Omental fat pad (tissue), 4 donors: Measurements from ENCODE around the gene TXNDC11. TPM values are rescaled to one million over a fixed set of nuclear protein-coding genes. Genes with fewer than 3 reads are reported as not detected.

ENCODE experiments used
- ATAC-seq: fragments of 150-250 bp; one replicate; pipeline ENCODE4 v1.9.1; 2016; ENCODE audit warnings: mild to moderate bottlenecking, moderate library complexity; ENCODE audit not compliant: low FRiP score
- DNase-seq: peaks from one replicate; pipeline ENCODE4 v3.0.0-alpha.2; 2019; ENCODE audit warnings: low spot score
- CTCF ChIP-seq, 3 donors: fragments of 450-650 bp; IDR thresholded peaks; one replicate each; pipeline ENCODE4 v1.5.1; 2016 to 2017; ENCODE audit warnings: antibody characterized with exemption in 3 of 3, mild to moderate bottlenecking in 3 of 3, moderate library complexity in 2 of 3
- total RNA-seq, 4 donors: library from RNA; depleted of rRNA; stranded (reverse); fragments of >200 nt; gene quantifications; one replicate each; pipeline ENCODE4 v1.1.0, GENCODE V29; 2016

The TXNDC11 gene
- total RNA-seq, 4 donors from 2014 or later = 40.2 to 53.0 (median 49.1) TPM

DNA sequence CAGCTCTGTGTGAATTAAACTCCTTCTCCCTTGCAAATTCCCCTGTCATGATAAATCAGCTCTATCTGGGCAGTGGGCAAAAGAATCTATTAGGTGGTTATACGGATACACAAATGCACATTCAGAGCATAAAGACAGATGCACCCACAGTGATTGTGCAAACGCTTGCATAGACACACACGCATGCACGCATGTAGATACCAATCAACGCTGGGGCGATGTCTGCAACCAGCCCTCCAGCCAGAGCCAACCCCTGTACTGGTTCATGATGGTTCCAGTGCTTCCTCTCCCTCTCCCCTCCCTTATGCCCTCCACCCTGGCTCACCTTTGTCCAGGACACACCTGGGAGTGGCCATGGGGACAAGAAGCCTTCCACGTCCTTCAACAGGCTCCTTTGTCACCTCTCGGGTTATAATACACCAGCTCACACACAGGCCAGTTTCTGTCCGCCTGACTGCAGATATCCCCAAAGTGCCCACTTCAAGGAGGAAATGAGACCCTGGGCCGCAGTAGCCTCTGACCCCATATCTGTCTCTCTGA, 107.5 kb downstream of the TXNDC11 start:
- TF ChIP-seq CTCF (IDR thresholded peaks at IDR 0.05) = no peak
- no peak for ATAC-seq
- no peak for DNase-seq

- ATAC-seq = no peak
- no peak for DNase-seq
- TF ChIP-seq CTCF (IDR thresholded peaks at IDR 0.05) = no peak
These were observed 108.3 kb downstream of the TXNDC11 start for GRCh38 chr16:11634312-11634711.

- ATAC-seq (no peak), DNase-seq (no peak)
- TF ChIP-seq CTCF (IDR thresholded peaks at IDR 0.05) = no peak
These were observed 109.5 kb downstream of the TXNDC11 start for GRCh38 chr16:11633113-11633512.

DNA sequence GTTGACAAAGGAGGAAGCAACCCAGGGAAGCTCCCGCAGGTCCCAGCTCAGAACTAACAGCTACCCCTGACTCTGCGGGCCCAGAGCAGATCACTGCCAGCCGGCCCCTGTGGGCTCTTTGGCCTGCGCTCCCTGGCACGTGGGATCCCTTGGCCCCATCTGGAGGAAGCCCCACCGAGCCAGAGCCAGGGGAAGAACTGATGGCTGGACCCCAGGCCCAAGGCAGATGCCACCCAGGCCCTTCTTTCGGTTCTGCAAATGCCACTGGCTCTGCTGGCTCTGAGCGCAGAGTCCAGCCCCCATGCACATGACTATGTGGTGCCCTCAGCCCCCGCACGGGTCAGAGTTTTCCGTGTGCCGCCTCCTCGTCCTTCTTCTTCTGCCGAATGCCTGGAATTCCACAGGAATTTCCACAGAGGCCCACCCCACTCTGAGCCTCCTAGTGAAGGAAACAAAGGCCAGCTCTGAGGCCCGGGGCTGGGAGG, 110.2 kb downstream of the TXNDC11 start:
- DNase-seq (no peak), ATAC-seq (peak; percentile 82)
- no peak for TF ChIP-seq CTCF (IDR thresholded peaks at IDR 0.05)

DNA sequence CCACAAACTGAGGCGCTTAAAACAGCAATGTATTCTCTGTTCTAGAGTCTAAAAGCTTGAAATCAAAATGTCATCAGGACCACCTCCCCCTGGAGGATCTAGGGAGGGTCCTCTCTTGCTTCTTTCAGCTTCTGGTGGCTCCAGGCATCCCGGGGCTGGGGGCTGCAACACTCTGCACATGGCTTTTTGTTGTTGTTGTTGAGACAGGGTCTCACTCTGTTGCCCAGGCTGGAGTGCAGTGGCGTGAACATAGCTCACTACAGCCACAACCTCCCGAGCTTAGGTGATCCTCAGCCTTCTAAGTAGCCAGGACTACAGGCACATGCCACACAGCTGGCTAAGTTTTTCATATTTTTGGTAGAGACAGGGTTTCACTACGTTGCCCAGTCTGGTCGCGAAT, 111.4 kb downstream of the TXNDC11 start:
- no peak for DNase-seq
- ATAC-seq = no peak
- no peak for TF ChIP-seq CTCF (IDR thresholded peaks at IDR 0.05)

- DNase-seq (no peak), ATAC-seq (no peak)
- no peak for TF ChIP-seq CTCF (IDR thresholded peaks at IDR 0.05)
These were observed 111.9 kb downstream of the TXNDC11 start for GRCh38 chr16:11630768-11631056.

- DNase-seq (no peak), ATAC-seq (no peak)
- TF ChIP-seq CTCF (IDR thresholded peaks at IDR 0.05) = no peak
These were observed 112.5 kb downstream of the TXNDC11 start for GRCh38 chr16:11630046-11630767.
